NCI-H1092 (cell line): ENCODE measurements around the gene NUP93.
"Not testable (repeated sequence)": the region's sequence is repeated elsewhere in the genome, so short reads cannot be mapped to it uniquely, and the experiment has no call there.

Experiments used
- DNase-seq: peaks from one replicate; lab custom pipeline; 2025; lab: John Stamatoyannopoulos, UW

NUP93 gene

DNA sequence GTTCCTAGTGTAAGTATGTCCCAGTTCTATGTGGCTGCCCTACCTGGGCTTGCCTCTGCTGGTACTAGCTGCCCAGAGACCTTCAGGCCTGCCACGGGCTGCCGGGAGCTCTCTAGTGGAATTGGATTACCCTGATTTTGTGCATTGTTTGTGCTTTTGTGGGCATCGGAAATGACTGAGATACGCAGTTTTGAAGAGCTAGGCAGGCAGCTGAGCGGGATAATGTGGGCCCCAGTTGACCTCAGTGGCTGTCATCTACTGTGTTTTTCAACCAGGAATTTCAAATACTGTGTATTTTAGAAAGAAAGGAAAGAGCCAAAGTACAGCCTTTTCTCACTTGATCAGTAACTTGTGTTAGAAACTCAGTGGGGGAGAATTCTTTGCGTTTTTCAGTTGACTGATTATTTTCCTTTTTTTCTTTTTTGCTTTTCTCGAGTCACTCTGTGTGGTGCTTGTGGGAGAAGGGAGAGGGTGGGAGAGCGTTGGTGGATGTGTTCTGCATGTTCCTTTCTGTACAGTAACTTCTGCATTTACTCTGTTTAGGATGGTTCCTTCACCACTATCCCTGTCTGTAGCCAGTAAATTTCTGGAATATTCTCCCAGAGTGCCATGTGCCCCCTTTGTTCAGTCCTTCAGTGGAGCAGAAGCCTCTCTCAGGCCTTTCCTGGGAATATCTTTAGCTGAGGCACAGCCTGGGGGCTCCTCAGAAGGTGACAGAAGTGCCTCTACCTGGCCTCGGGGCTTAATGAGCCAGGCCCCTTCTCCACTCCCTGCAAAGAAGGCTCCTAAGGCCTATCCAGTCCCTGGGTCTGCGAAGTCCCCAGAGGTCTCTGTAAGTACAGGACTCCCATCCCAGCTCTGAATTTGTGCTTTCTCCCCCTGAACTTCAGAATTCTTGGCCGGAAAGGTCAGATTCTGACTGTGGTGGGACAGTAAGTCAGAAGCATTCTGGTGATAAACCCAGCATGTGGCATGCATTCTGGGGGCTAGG lies 120.1 kb downstream of the NUP93 start:
- no peak for DNase-seq

DNA sequence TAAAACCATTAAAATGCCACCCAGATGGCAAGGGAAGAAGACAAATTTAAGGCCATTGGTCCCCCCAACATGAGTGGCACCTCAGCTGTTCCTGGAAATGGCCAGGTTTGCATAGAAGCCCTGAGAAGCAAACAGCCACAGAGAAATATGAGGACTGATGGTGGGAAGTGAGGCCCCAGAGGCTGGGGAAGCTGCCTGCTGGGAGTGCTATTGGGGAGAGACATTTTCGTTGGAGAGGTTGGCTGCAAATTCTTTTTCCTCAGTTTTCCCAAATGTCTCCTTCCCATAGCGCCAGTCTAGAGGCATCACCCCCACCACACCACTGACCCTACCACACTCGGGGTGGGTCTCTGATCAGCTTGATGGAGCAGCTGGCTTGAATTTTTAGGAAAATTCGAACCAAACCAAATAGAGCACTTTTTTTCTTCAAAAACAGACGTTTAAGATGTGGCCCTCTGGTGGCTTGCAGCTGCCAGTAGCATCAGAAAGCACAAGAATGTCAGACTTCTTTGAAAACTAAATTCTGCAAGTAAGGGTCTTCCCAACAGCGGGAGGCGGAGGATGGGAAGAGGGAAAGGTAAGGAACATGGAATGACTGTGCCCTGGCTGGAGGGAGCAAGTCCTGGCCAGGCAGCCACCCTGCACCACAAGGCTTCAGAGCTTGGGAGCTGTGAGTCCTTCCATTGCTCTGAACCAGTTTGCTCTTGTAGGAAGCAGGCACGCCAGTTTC lies 121.9 kb downstream of the NUP93 start:
- no peak for DNase-seq

DNA sequence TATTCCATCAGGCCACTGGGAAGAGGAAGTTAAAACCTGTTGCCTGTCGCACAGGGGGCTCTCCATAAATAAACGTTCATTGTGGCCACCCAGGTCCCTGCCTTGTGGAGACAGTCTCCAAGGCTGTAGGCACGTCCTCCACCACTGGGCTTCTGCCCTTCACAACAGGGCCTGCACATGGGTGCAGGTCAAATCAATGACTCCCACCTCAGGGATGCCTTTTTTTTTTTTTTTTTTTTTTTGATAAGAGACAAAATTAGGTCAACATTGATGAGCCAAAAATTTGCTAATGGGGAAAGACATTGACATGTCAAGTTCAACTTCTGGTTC lies 122.4 kb downstream of the NUP93 start:
- no peak for DNase-seq

DNA sequence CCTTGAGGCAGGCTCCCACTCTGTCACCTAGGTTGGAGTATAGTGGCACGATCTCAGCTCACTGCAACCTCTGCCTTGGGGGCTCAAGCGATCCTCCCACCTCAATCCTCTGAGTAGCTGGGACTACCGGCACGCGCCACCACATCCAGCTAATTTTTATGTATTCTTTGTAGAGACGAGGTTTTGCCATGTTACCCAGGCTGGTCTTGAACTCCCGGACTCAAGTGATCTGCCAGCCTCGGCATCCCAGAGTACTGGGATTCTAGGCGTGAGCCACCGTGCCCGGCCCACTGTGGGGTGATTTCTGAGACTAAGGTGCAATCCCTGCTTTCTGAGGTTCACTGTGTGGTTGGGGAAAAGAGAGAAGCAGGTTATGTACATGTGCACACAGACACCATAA lies 123.0 kb downstream of the NUP93 start:
- DNase-seq: no peak

DNA sequence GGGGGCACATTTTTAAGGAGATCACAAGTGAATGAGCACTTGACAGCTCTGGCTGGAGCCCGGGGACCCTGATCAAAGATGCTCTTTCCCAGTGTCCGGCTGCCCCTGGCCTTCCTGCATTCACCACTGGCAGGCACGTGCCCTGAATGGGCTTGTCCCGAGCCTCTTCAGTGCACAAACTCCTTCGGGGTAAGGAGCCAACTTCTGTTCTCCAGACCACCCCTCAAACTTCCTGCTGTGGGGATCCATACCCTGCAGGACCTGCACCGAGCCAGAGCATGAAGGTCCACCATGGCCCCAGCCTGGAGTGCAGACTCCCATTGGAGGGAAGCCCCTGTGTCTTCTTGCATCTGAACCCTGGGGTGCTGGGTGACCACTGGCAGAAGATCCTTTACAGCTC lies 125.3 kb downstream of the NUP93 start:
- DNase-seq: no peak

DNA sequence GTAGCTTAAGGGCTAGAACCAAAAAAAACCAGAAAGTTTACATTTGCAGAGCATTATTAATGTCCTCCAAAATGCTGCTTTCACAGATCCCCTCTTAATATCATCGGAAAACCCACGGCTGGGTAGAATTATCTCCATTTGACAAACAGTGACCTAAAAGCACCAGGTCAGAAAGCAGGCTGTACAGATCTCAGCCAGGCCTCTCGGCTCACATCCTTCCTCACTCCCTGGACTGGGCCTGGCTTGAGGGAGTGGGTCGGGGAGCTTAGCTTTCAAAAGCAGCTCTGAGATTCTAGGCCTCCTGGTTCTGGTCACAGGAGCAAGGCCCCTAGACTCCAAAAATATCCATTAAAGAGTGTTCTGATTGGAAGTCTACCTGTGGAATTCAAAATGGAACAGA lies 126.0 kb downstream of the NUP93 start:
- no peak for DNase-seq

DNA sequence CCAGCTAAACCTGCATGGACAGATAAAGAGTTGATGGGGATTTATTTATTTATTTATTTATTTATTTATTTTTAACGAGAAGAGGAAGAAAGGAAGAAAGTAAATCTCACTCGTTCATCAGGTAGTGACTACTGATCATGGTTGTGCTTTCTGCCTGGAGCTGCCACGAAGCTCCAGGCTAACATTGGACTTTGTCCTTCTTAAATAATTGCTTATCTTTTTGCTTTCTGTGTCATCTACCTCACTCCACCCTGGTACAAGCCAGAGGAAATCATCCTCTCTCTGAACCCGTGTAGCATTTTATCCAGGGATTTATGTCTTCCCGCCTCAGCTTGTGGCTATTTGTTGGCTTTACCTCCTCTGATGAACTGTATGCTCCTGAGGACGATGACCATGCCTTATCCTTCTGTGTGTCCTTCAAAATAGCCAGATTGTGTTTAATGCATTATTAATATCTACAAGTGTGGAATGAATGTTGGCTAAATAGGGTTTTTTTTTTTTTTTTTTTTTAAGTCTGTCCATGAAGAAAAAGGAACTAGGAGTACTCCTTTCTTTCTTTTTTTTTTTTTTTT lies 127.0 kb downstream of the NUP93 start:
- DNase-seq: no peak

DNA sequence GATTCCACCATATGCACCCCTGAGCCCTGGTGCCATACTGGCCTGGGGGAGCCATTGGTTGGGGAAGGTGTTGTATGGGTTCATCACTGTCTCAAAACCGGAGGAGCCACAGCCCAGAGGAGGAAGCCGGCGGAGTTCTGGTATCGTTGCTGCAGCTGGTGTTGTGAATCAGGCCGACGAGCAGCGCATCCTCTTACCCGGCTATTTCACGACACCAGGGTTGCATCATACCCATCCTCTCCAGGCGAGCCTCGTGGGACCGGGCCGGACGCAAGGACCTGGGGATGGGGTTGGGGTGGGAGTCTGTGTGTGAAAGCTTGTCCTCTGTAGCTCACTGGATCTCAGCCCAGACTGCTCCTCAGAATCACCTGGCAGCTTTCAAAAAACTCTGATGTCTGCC lies 128.4 kb downstream of the NUP93 start:
- no peak for DNase-seq

DNA sequence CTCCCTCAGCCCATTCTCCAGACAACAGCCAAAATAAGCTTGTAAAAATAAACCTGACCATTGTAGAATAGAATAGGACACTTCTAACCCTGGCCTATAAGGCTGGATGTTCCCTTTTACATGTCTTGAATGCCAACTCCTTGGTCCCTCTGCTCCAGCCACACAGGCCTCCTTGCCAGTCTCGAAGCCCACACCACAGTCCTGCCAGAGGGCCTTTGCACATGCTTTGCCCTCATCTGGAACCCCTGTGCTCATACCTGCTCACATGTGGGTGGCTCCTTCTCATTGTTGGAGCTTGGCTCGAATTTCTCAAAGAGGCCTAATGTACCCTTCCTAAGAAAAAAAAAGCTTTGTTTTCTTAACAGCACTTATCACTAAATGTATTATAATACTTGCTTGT lies 129.7 kb downstream of the NUP93 start:
- DNase-seq: no peak

DNA sequence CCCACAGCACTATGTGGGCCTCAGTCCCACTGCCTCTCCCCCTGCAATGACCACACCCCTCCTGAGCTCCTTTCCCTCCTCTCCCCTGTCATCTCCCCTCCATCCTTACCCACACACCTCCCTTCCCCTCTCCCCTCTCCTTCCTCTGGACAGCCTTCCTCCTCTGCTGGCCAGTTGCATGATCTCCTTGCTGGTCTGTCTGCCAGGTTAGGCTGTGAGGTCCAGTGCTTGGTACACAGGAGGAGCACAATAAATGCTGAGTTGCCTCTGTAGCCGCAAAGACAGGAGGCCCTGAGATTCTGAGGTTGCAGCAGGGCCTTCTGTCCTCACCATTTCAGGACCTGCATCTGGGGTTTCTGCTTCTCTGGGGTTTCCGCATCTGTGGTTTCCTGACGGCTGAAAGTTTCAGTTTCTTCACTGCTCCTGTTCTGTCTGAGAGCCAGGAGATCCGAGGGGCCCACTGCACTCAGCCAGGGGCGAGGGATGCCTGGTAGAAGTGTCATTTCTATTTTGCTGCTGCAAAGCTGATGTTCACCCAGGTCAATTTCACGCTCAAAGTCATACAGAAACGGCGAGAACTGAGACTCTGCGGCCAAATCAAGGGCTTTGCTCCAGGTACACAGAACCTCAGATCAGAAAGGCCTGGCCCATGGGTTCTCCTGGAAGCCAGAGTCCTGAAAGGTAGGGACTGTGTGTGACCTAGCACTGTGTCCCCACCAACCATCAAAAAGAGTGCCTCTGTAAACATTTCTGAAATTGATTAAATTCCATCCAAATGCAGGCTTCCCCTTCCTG lies 130.5 kb downstream of the NUP93 start:
- DNase-seq: no peak

DNA sequence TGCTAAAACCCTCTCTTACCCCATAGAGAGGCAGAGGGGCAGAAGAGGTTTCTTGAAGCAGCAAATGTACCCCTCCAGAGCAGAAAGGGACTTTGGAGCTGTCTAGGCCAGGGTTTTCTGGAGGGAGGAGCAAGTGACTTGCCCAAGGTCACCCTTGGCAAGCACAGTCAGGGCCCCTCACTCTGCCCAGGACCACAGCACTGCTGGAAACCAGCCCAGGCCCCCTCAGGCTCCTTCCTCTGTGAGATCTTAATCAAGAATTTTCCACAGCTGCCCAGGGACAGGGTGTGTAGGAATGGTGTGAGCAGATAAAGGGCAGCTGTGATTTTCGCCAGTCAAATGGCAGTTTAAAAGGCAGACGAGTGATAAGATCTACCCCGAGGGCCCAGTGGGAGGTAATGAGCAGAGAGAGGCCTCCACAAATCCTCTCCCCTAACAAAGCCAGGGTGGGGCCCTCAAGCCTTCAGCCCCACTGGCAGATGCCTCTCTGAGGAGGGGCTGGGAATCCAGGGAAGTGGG lies 131.2 kb downstream of the NUP93 start:
- no peak for DNase-seq

DNA sequence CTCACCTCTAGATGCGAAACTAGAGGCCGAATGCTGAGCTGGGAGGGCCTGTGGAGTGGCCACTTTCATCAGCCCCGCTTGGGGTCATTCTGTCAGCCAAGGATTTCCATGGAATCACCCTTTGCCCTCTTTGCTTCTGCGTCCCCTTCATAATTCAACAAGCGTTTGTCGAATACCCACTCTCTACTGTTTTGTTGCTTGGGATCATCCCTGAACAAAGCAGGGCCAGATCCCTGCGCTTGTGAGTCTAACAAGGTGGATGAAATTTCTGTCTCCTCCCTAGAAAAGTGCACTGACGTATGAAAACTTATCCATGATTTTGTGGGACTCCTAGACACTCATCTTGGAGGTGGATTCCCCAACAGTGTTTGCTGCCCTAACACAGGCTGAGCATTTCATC lies 131.8 kb downstream of the NUP93 start:
- DNase-seq: no peak

DNA sequence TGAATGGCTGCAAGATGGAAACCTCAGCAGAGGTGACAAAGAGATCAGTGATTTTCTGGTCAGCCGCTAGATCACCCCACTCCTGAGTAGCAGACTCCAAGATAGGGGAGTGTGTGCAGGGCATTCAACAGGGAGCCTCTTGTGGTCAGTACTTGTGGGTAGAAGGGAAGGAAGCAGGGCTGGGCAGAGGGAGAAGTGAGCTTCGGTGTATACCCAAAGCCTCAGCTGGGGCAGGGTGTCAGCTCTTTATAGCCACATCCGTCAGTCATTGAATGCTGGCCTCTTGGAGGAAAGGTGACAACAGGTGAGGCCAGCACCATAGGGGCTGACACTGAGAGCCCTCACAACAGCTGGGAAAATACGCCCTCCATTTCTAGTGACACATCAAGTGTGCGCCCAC lies 132.8 kb downstream of the NUP93 start:
- no peak for DNase-seq

DNA sequence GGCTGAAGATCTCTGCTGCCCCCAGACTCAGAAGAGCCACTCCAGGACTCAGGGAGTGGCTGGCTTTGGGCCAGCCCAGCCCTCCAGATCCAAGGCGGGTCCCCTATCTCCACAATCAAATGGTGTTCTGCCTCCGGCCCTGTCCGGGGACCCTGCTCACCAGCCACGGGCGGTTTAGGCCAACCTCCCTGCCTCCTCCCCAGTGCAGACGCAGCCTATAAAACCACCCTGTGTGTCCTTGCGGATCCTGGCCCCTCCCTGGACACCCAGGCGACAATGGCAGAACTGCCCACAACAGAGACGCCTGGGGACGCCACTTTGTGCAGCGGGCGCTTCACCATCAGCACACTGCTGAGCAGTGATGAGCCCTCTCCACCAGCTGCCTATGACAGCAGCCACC lies 135.0 kb downstream of the NUP93 start, which contains the start of gene SLC12A3:
SLC12A3 (plus strand) TSS at position 248 of the 400 bp plus-strand sequence; CDS start at position 277, 29 bp downstream.
- no peak for DNase-seq

DNA sequence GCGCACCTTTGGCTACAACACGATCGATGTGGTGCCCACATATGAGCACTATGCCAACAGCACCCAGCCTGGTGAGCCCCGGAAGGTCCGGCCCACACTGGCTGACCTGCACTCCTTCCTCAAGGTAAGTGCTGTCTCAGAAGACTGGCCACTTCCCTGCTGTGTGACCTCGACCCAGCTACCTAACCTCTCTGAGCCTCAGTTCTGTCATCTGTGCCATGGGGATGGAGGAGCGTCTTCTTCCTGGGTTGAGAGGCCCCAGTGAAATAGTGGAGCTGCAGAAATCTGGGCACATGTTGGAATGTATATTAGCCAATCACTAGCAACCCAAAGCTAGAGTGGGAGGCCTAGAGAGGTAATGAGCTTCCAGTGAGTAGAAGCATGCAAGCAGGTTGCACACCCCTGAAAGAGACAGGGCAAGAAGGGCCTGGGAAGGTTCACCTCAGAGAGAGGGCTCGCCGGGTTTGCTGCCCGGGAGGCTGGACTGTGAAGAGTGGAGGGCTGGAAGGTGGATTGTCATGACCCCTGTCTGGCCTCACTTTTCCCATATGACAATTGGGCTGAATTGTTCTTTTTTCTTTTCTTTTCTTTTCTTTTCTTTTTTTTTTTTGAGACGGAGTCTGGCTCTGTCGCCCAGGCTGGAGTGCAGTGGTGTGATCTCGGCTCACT lies 135.6 kb downstream of the NUP93 start:
- no peak for DNase-seq

DNA sequence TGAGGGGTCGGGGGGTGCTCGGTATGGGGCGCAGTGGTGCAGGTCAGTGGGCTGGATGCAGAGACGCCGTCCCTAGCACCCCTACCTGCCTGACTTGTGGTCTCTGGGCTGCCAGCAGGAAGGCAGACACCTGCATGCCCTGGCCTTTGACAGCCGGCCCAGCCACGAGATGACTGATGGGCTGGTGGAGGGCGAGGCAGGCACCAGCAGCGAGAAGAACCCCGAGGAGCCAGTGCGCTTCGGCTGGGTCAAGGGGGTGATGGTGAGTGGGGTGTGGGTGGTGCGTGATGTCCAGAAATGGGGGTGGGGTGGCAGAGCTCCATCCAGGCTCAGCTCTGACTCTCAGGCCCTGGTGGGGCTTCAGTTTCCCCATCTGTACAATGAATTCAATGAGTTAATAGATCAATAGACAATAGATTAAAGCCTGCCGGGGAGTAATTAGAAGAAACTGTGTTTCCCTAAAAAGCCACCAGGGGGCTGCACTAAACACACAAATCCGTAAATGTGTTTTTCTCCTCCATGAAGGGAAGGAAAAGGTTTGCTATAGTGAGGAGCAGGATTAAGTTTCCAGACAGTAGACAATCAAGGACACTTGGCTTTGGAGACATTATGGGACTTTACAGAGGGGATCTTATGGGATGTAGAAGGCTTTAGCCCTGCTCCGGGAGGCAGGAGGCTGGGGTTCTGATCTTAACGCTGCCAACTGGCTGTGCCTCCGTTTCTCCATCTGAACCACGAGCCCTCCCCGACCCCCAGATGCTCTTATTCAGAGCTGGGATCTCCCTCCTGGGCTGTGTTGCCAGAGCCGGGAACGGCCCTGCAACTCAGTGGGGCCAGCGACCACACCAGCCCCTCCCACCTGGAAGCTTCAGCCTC lies 137.3 kb downstream of the NUP93 start:
- DNase-seq: peak; percentile 48

DNA sequence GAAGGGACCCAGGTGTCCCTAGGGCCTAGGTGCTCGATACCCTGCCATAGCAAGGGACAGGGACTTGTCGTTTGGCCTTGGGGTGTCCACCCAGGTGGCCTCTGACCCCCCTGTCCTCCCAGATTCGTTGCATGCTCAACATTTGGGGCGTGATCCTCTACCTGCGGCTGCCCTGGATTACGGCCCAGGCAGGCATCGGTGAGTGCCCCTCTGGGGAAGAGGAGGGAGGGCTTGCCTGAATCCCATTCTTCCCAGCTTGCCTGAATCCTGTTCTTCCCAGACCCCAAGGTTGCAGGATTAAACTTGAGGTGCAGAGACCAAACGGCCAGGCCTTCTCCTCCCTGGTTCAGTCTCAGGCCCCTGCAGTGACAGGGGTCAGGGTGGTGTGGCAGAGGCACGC lies 138.2 kb downstream of the NUP93 start:
- DNase-seq: no peak

DNA sequence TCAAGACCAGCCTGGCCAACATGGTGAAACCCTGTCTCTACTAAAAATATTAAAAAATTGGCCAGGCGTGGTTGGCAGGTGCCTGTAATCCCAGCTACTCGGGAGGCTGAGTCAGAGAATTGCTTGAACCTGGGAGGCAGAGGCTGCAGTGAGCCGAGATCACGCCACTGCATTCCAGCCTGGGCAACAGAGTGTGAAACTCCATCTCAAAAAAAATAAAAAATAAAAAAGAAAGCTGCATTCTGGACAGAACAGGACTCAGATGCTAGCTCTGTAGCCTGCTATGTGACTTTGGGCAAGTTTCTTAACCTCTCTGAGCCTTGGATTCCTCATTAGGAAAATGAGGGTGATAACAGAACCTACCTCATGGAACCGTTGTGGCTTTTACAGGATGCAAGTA lies 138.8 kb downstream of the NUP93 start:
- DNase-seq: not testable (repeated sequence)

DNA sequence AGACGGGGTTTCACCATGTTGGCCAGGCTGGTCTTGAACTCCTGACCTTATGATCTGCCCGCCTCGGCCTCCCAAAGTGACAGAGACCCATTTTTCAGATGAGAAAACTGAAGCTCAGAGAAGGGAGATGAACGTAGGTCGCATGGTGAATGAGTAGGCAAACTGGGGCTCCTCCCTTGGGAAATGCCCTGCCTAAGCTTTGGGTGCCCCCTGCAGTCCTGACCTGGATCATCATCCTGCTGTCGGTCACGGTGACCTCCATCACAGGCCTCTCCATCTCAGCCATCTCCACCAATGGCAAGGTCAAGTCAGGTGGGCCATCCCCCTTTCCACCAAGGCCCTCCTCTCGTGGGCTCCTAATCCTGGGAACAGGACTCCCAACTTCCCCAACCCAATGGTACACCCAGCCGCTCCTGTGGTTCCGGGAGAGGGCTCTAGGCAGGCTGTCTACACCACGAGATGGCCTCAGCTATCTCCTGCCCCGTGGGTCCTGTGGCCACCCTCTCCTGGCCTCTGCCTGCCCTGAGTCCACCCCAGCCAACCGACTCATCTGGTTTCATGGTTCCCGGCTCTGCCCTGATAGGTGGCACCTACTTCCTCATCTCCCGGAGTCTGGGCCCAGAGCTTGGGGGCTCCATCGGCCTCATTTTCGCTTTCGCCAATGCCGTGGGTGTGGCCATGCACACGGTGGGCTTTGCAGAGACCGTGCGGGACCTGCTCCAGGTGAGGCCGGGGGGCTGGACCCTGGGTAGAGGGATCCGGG lies 139.8 kb downstream of the NUP93 start:
- no peak for DNase-seq
